Neural cell (in vitro differentiated cells): ENCODE measurements around the gene L3MBTL4. TPM values are rescaled to one million over a fixed set of nuclear protein-coding genes. Genes with fewer than 3 reads are reported as not detected.

ENCODE experiments used
- H2AFZ ChIP-seq: fragments of 200-600, 300-800 bp; sonication (generic), shearing (Covaris generic); 2 replicates; pipeline ENCODE4 v1.6.0; 2014; ENCODE audit warnings: low read depth, mild to moderate bottlenecking, antibody characterized with exemption, low read length, moderate library complexity
- H3F3A ChIP-seq: fragments of 200-600 bp; shearing (Covaris generic); 2 replicates; pipeline ENCODE4 v1.6.1; 2016; ENCODE audit warnings: mild to moderate bottlenecking, moderate library complexity, mixed read lengths, antibody characterized with exemption, low read length; ENCODE audit not compliant: insufficient read depth, poor library complexity, severe bottlenecking
- H3K27ac ChIP-seq: fragments of 200-600, 300-800 bp; sonication (generic), shearing (Covaris generic); 2 replicates; pipeline ENCODE4 v1.5.1; 2014; ENCODE audit warnings: mild to moderate bottlenecking, low read length, moderate library complexity
- H3K27me3 ChIP-seq: fragments of 300-800, 200-600 bp; sonication (generic), shearing (Covaris generic); 2 replicates; pipeline ENCODE4 v1.6.0; 2014; ENCODE audit warnings: mild to moderate bottlenecking, low read depth, low read length, moderate library complexity; ENCODE audit not compliant: insufficient read depth
- H3K36me3 ChIP-seq: fragments of 300-800, 200-600 bp; sonication (generic), shearing (Covaris generic); 2 replicates; pipeline ENCODE4 v1.5.1; 2014; ENCODE audit warnings: mild to moderate bottlenecking, antibody characterized with exemption, low read length, moderate library complexity; ENCODE audit not compliant: insufficient read depth
- H3K4me2 ChIP-seq: fragments of 300-800, 200-600 bp; sonication (generic), shearing (Covaris generic); 2 replicates; pipeline ENCODE4 v1.6.0; 2014; ENCODE audit warnings: mild to moderate bottlenecking, low read length
- H3K4me3 ChIP-seq: fragments of 300-800, 200-600 bp; sonication (generic), shearing (Covaris generic); 2 replicates; pipeline ENCODE4 v1.5.1; 2014; ENCODE audit warnings: mild to moderate bottlenecking, low read length, moderate library complexity
- H3K79me2 ChIP-seq: fragments of 200-600 bp; shearing (Covaris generic); replicated peaks from 2 replicates; pipeline ENCODE4 v1.6.0; 2014; ENCODE audit warnings: mild to moderate bottlenecking, low read length, moderate library complexity; ENCODE audit not compliant: insufficient read depth
- H3K9ac ChIP-seq: fragments of 300-800, 200-600 bp; sonication (generic), shearing (Covaris generic); 2 replicates; pipeline ENCODE4 v1.6.1; 2016; ENCODE audit warnings: mild to moderate bottlenecking, low read length, mixed read lengths
- H3K9me2 ChIP-seq: fragments of 200-600 bp; shearing (Covaris generic); 2 replicates; pipeline ENCODE4 v1.6.1; 2016; ENCODE audit warnings: mild to moderate bottlenecking, low read length, mixed read lengths; ENCODE audit not compliant: insufficient read depth
- H3K9me3 ChIP-seq: fragments of 200-600, 300-800 bp; sonication (generic), shearing (Covaris generic); 2 replicates; pipeline ENCODE4 v1.6.1; 2016; ENCODE audit warnings: mild to moderate bottlenecking, mixed run types, low read length, moderate library complexity, mixed read lengths
- H4K20me1 ChIP-seq: fragments of 200-600 bp; shearing (Covaris generic); 2 replicates; pipeline ENCODE4 v1.6.1; 2016; ENCODE audit warnings: mild to moderate bottlenecking, mixed run types; ENCODE audit not compliant: insufficient read depth
- EP300 ChIP-seq: fragments of 450-650 bp; conservative IDR thresholded peaks from 2 replicates; pipeline ENCODE4 v1.6.1; 2014; ENCODE audit warnings: antibody characterized with exemption, mild to moderate bottlenecking, moderate library complexity; ENCODE audit not compliant: poor library complexity, severe bottlenecking
- EZH2 ChIP-seq: fragments of 200-600, 300-800 bp; shearing (Covaris generic), sonication (generic); IDR thresholded peaks from 2 replicates; pipeline ENCODE4 v1.6.1; 2014; ENCODE audit warnings: antibody characterized with exemption, low read length, borderline replicate concordance, mild to moderate bottlenecking; ENCODE audit not compliant: insufficient read depth, poor library complexity, severe bottlenecking
- MXI1 ChIP-seq: fragments of 450-650 bp; conservative IDR thresholded peaks from 2 replicates; pipeline ENCODE4 v1.6.1; 2014; ENCODE audit warnings: antibody characterized with exemption, mild to moderate bottlenecking; ENCODE audit not compliant: poor library complexity, severe bottlenecking
- POLR2AphosphoS5 ChIP-seq: IDR thresholded peaks from 2 replicates; pipeline ENCODE4 v1.6.1; 2012
- RAD21 ChIP-seq: fragments of 450-650 bp; conservative IDR thresholded peaks from 2 replicates; pipeline ENCODE4 v1.6.1; 2014; ENCODE audit warnings: antibody characterized with exemption, mild to moderate bottlenecking, moderate library complexity
- SMC3 ChIP-seq: fragments of 450-650 bp; conservative IDR thresholded peaks from 2 replicates; pipeline ENCODE4 v1.6.1; 2014; ENCODE audit warnings: antibody characterized with exemption, mild to moderate bottlenecking, moderate library complexity; ENCODE audit not compliant: poor library complexity
- TAF1 ChIP-seq: IDR thresholded peaks from 2 replicates; pipeline ENCODE4 v1.6.1; 2012; ENCODE audit warnings: low read depth
- polyA plus RNA-seq: library from polyadenylated mRNA; depleted of rRNA; stranded (reverse); fragments of >200 nt; gene quantifications from 2 replicates; pipeline ENCODE4 v1.2.3, GENCODE V29; 2014
- TF ChIP-seq, protein P1 (sequence below): fragments of 450-650 bp; IDR thresholded peaks from 2 replicates; pipeline ENCODE4 v1.5.1; 2014; ENCODE audit warnings: antibody characterized with exemption, mild to moderate bottlenecking, moderate library complexity; ENCODE audit not compliant: poor library complexity, severe bottlenecking
- TF ChIP-seq, protein P2 (sequence below): IDR thresholded peaks from 2 replicates; pipeline ENCODE4 v1.6.1; 2012; ENCODE audit warnings: borderline replicate concordance

Gene L3MBTL4
- polyA plus RNA-seq, 1 donor from 2014 or later: 0.90 TPM

DNA sequence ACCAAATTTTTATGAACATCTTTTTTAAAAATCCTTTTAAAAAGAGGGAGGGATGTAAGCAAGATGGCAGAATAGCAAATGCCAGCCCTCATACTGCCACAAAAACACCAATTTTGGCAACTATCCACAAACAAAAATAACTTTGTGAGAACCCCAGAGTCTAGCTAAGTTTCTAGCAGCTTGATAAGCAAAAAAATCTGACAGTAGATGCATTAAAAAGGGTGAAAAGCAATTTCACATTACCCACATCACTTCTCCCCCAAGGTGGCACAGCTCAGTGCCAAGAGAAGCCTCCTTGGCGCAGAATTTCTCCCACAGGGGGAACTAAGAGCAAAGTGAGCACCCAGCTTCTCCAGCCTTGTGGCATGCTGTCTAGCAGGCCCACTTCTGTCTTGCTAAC lies 74.6 kb downstream of the L3MBTL4 start:
- Histone ChIP-seq H3K4me3 (no peak overlapping the region), H3K27me3 (no peaks in the 10 kb centered on the region), H3K9ac (no peak overlapping the region), H3F3A (no peaks in the 10 kb centered on the region), H3K27ac (no peak overlapping the region), H2AFZ (no peak overlapping the region), H3K79me2 (no peaks in the 10 kb centered on the region), H3K4me2 (no peak overlapping the region), H3K36me3 (no peaks in the 10 kb centered on the region), H3K9me3 (peaks cover 12% of the 10 kb centered on the region), H4K20me1 (no peaks in the 10 kb centered on the region), H3K9me2 (no peaks in the 10 kb centered on the region)
- TF ChIP-seq SMC3 (no peak), EZH2 (no peak), TAF1 (no peak), EP300 (no peak), POLR2AphosphoS5 (no peak), MXI1 (no peak), RAD21 (no peak)
- TF ChIP-seq, protein P1, sequence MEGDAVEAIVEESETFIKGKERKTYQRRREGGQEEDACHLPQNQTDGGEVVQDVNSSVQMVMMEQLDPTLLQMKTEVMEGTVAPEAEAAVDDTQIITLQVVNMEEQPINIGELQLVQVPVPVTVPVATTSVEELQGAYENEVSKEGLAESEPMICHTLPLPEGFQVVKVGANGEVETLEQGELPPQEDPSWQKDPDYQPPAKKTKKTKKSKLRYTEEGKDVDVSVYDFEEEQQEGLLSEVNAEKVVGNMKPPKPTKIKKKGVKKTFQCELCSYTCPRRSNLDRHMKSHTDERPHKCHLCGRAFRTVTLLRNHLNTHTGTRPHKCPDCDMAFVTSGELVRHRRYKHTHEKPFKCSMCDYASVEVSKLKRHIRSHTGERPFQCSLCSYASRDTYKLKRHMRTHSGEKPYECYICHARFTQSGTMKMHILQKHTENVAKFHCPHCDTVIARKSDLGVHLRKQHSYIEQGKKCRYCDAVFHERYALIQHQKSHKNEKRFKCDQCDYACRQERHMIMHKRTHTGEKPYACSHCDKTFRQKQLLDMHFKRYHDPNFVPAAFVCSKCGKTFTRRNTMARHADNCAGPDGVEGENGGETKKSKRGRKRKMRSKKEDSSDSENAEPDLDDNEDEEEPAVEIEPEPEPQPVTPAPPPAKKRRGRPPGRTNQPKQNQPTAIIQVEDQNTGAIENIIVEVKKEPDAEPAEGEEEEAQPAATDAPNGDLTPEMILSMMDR: no peak
- TF ChIP-seq, protein P2, sequence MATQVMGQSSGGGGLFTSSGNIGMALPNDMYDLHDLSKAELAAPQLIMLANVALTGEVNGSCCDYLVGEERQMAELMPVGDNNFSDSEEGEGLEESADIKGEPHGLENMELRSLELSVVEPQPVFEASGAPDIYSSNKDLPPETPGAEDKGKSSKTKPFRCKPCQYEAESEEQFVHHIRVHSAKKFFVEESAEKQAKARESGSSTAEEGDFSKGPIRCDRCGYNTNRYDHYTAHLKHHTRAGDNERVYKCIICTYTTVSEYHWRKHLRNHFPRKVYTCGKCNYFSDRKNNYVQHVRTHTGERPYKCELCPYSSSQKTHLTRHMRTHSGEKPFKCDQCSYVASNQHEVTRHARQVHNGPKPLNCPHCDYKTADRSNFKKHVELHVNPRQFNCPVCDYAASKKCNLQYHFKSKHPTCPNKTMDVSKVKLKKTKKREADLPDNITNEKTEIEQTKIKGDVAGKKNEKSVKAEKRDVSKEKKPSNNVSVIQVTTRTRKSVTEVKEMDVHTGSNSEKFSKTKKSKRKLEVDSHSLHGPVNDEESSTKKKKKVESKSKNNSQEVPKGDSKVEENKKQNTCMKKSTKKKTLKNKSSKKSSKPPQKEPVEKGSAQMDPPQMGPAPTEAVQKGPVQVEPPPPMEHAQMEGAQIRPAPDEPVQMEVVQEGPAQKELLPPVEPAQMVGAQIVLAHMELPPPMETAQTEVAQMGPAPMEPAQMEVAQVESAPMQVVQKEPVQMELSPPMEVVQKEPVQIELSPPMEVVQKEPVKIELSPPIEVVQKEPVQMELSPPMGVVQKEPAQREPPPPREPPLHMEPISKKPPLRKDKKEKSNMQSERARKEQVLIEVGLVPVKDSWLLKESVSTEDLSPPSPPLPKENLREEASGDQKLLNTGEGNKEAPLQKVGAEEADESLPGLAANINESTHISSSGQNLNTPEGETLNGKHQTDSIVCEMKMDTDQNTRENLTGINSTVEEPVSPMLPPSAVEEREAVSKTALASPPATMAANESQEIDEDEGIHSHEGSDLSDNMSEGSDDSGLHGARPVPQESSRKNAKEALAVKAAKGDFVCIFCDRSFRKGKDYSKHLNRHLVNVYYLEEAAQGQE: no peak

DNA sequence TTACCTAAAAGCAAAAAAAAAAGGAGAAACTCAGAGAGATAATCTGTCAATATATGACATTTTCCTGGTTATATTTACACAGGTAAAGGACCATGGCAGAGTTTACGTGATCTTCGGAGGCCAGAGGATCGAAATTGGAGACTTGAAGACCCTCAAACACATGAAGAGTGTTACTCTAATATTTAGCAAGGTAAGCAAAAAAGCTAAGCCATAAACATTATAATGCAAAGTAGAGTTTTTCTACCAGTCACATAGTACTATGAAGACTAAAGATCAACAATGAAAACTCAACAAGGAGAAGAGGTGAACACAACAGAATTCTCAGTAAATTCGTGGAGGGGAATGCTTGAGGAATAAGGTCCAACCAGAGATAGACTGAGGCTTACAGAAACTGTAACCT lies 78.5 kb downstream of the L3MBTL4 start:
- TF ChIP-seq, protein P2: no peak
- TF ChIP-seq TAF1 (no peak), EZH2 (no peak), SMC3 (no peak), POLR2AphosphoS5 (no peak)
- no peaks in the 10 kb centered on the region for H3K79me2 ChIP-seq
- no peaks in the 10 kb centered on the region for H3F3A ChIP-seq
- no peak overlapping the region for H3K27ac ChIP-seq
- no peak overlapping the region for H3K4me2 ChIP-seq
- no peak overlapping the region for H3K4me3 ChIP-seq
- no peak overlapping the region for H2AFZ ChIP-seq
- H3K9me2 ChIP-seq: no peaks in the 10 kb centered on the region
- no peaks in the 10 kb centered on the region for H3K27me3 ChIP-seq
- H4K20me1 ChIP-seq: no peaks in the 10 kb centered on the region
- H3K9me3 ChIP-seq: peaks cover under 1% of the 10 kb centered on the region
- no peak overlapping the region for H3K9ac ChIP-seq
- no peaks in the 10 kb centered on the region for H3K36me3 ChIP-seq
